KMS-11 (cell line): Measurements from ENCODE around the gene SLC2A1.

ENCODE experiments used
- H2AFZ ChIP-seq: fragments of 200-600 bp; sonication (generic); 2 replicates; pipeline ENCODE4 v1.6.1; 2016; ENCODE audit warnings: antibody characterized with exemption, mixed run types, low read depth
- H3K27ac ChIP-seq: fragments of 200-600 bp; sonication (generic); 2 replicates; pipeline ENCODE4 v1.6.1; 2016; ENCODE audit warnings: mild to moderate bottlenecking, mixed run types
- H3K27me3 ChIP-seq: fragments of 200-600 bp; sonication (generic); 2 replicates; pipeline ENCODE4 v1.6.1; 2017; ENCODE audit warnings: mild to moderate bottlenecking, low read depth, mixed run types, moderate library complexity; ENCODE audit not compliant: insufficient read depth
- H3K36me3 ChIP-seq: fragments of 200-600 bp; sonication (generic); 2 replicates; pipeline ENCODE4 v1.6.1; 2017; ENCODE audit warnings: mild to moderate bottlenecking, mixed run types; ENCODE audit not compliant: insufficient read depth
- H3K4me1 ChIP-seq: fragments of 200-600 bp; sonication (generic); 2 replicates; pipeline ENCODE4 v1.6.1; 2016; ENCODE audit warnings: mild to moderate bottlenecking, low read depth, mixed run types; ENCODE audit not compliant: poor library complexity, severe bottlenecking
- H3K4me2 ChIP-seq: fragments of 200-600 bp; sonication (generic); 2 replicates; pipeline ENCODE4 v1.7.0; 2016; ENCODE audit warnings: mild to moderate bottlenecking, mixed run types
- H3K4me3 ChIP-seq: fragments of 200-600 bp; sonication (generic); IDR thresholded peaks from 2 replicates; pipeline ENCODE4 v1.6.1; 2017; ENCODE audit warnings: low read depth, low read length, mixed read lengths; ENCODE audit not compliant: insufficient read depth
- H3K79me2 ChIP-seq: fragments of 200-600 bp; sonication (generic); 2 replicates; pipeline ENCODE4 v1.6.1; 2016; ENCODE audit warnings: low read depth, mixed run types; ENCODE audit not compliant: insufficient read depth
- H3K9ac ChIP-seq: fragments of 200-600 bp; sonication (generic); 2 replicates; pipeline ENCODE4 v1.6.1; 2016; ENCODE audit warnings: mild to moderate bottlenecking, mixed run types
- H4K20me1 ChIP-seq: fragments of 200-600 bp; sonication (generic); 2 replicates; pipeline ENCODE4 v1.6.1; 2016; ENCODE audit warnings: mild to moderate bottlenecking, mixed run types; ENCODE audit not compliant: insufficient read depth
- TF ChIP-seq, protein P1 (sequence below): fragments of 200-600 bp; sonication (generic); conservative IDR thresholded peaks from 2 replicates; pipeline ENCODE4 v1.6.1; 2017; ENCODE audit warnings: low read depth, mild to moderate bottlenecking, antibody characterized with exemption, low read length, moderate library complexity, mixed read lengths

The SLC2A1 gene

GRCh38 chr1:42914092-42914627, 44.5 kb downstream of the SLC2A1 start:
- Histone ChIP-seq H3K4me3 (no peak overlapping the region), H3K27me3 (no peaks in the 10 kb centered on the region), H2AFZ (no peak overlapping the region), H3K27ac (no peak overlapping the region), H3K4me2 (no peak overlapping the region), H3K36me3 (no peaks in the 10 kb centered on the region), H3K9ac (no peak overlapping the region), H3K79me2 (no peaks in the 10 kb centered on the region), H3K4me1 (no peaks in the 10 kb centered on the region), H4K20me1 (no peaks in the 10 kb centered on the region)
- TF ChIP-seq, protein P1, sequence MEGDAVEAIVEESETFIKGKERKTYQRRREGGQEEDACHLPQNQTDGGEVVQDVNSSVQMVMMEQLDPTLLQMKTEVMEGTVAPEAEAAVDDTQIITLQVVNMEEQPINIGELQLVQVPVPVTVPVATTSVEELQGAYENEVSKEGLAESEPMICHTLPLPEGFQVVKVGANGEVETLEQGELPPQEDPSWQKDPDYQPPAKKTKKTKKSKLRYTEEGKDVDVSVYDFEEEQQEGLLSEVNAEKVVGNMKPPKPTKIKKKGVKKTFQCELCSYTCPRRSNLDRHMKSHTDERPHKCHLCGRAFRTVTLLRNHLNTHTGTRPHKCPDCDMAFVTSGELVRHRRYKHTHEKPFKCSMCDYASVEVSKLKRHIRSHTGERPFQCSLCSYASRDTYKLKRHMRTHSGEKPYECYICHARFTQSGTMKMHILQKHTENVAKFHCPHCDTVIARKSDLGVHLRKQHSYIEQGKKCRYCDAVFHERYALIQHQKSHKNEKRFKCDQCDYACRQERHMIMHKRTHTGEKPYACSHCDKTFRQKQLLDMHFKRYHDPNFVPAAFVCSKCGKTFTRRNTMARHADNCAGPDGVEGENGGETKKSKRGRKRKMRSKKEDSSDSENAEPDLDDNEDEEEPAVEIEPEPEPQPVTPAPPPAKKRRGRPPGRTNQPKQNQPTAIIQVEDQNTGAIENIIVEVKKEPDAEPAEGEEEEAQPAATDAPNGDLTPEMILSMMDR: no peak

- Histone ChIP-seq H2AFZ (no peak overlapping the region), H3K9ac (no peak overlapping the region), H3K27me3 (no peaks in the 10 kb centered on the region), H3K4me2 (no peak overlapping the region), H4K20me1 (no peaks in the 10 kb centered on the region), H3K79me2 (no peaks in the 10 kb centered on the region), H3K27ac (no peak overlapping the region), H3K4me3 (no peak overlapping the region), H3K36me3 (no peaks in the 10 kb centered on the region), H3K4me1 (no peaks in the 10 kb centered on the region)
- TF ChIP-seq, protein P1: peak; percentile 77
These were observed 45.1 kb downstream of the SLC2A1 start for GRCh38 chr1:42913426-42914091.

DNA sequence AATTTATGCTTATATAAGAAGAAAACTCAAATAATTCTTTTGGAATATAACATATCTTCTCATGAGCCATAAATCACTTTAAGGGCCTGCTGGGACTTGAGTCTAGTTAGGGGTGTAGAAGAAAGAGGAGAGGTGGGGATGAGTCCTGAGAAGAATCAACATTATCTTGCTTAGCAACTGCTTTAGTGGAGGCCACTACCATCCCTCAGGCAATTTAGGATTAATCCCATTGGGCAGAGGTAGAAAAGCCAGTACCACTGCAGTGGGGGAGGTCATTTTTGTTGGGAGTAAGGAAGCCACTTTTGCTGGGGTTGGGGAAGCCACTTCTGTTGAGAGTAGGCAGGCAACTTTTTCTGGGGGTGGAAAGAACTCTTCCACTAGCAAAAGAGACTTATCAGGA, 47.7 kb downstream of the SLC2A1 start:
- TF ChIP-seq, protein P1: no peak
- H3K27ac ChIP-seq: no peak overlapping the region
- H3K79me2 ChIP-seq: no peaks in the 10 kb centered on the region
- H3K4me2 ChIP-seq: no peak overlapping the region
- no peaks in the 10 kb centered on the region for H3K27me3 ChIP-seq
- no peak overlapping the region for H2AFZ ChIP-seq
- no peaks in the 10 kb centered on the region for H3K36me3 ChIP-seq
- no peaks in the 10 kb centered on the region for H3K4me1 ChIP-seq
- H3K4me3 ChIP-seq: no peak overlapping the region
- H3K9ac ChIP-seq: no peak overlapping the region
- no peaks in the 10 kb centered on the region for H4K20me1 ChIP-seq

- Histone ChIP-seq H3K4me2 (no peak overlapping the region), H2AFZ (no peak overlapping the region), H3K9ac (no peak overlapping the region), H3K79me2 (no peaks in the 10 kb centered on the region), H3K27me3 (no peaks in the 10 kb centered on the region), H3K4me1 (no peaks in the 10 kb centered on the region), H3K27ac (no peak overlapping the region), H3K36me3 (no peaks in the 10 kb centered on the region), H4K20me1 (no peaks in the 10 kb centered on the region), H3K4me3 (no peak overlapping the region)
- TF ChIP-seq, protein P1: no peak
These were observed 50.6 kb downstream of the SLC2A1 start for GRCh38 chr1:42908046-42908445.
